Measurements from ENCODE around the gene SLC37A4.

Gene SLC37A4

GRCh38 chr11:119030329-119031047 is at the start of gene SLC37A4:
Gene SLC37A4, minus strand, starts transcription at chr11:119030877.
- TF ChIP-seq, protein P1, sequence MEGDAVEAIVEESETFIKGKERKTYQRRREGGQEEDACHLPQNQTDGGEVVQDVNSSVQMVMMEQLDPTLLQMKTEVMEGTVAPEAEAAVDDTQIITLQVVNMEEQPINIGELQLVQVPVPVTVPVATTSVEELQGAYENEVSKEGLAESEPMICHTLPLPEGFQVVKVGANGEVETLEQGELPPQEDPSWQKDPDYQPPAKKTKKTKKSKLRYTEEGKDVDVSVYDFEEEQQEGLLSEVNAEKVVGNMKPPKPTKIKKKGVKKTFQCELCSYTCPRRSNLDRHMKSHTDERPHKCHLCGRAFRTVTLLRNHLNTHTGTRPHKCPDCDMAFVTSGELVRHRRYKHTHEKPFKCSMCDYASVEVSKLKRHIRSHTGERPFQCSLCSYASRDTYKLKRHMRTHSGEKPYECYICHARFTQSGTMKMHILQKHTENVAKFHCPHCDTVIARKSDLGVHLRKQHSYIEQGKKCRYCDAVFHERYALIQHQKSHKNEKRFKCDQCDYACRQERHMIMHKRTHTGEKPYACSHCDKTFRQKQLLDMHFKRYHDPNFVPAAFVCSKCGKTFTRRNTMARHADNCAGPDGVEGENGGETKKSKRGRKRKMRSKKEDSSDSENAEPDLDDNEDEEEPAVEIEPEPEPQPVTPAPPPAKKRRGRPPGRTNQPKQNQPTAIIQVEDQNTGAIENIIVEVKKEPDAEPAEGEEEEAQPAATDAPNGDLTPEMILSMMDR (conservative IDR thresholded peaks at IDR 0.05; ENCODE audit: low read depth, low read length): no peak
- H3K4me3 ChIP-seq (ENCODE audit: low read length): peak within 1 kb of the TSS; percentile 85
- peak; percentile 95 for DNase-seq (ENCODE audit: low read depth)

- TF ChIP-seq, protein P1 (conservative IDR thresholded peaks at IDR 0.05; ENCODE audit: low read depth, low read length): no peak
- H3K4me3 ChIP-seq (ENCODE audit: low read length): no peak overlapping the region
- DNase-seq (ENCODE audit: low read depth): no peak
Observed at GRCh38 chr11:119078675-119079420, 48.2 kb upstream of the SLC37A4 start.

DNA sequence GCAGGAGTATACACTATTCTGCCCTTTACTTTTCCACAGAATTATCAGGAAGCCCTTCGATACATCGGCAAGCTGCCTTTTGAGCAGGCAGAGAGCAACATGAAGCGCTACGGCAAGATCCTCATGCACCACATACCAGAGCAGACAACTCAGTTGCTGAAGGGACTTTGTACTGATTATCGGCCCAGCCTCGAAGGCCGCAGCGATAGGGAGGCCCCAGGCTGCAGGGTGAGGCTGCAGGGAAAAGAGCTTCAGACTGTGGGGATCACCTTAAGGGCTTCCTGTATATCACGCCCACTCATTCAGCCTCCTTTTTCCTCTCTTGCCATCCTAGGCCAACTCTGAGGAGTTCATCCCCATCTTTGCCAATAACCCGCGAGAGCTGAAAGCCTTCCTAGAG is 47.2 kb upstream of the SLC37A4 start:
- no peak overlapping the region for H3K4me3 ChIP-seq (ENCODE audit: low read length)
- DNase-seq (ENCODE audit: low read depth): no peak
- TF ChIP-seq, protein P1 (conservative IDR thresholded peaks at IDR 0.05; ENCODE audit: low read depth, low read length): no peak

- H3K4me3 ChIP-seq (ENCODE audit: low read length): peak within 1 kb of the TSS; percentile 99
- peak; percentile 81 for DNase-seq (ENCODE audit: low read depth)
- TF ChIP-seq, protein P1 (conservative IDR thresholded peaks at IDR 0.05; ENCODE audit: low read depth, low read length): no peak
Observed at GRCh38 chr11:119067371-119068222, 36.9 kb upstream of the SLC37A4 start, which contains the start of gene VPS11. Gene VPS11, plus strand, starts transcription at chr11:119067818. Its CDS starts 6 bp downstream, at chr11:119067824.

DNA sequence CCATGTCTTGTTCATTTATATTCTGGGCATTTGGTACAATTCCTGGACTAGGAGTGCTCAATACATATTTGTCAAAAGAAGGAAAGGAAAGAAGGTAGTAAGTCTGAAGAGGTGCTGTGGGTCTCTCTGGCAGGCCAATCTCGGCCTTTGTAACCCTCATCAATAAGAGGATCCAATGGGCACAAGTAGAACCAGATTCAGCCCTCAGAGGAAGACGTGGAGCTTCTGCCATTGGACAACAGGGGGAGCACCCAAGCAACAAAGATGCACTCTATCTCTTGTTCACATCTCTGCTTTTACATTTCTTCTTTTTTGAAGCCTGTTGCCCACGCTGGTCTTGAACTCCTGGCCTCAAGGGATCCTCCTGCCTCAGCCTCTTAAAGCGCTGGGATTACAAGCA is 34.7 kb upstream of the SLC37A4 start:
- TF ChIP-seq, protein P1 (conservative IDR thresholded peaks at IDR 0.05; ENCODE audit: low read depth, low read length): peak; percentile 49
- H3K4me3 ChIP-seq (ENCODE audit: low read length): no peak overlapping the region
- DNase-seq (ENCODE audit: low read depth): no peak

GRCh38 chr11:119062779-119063178 is 32.1 kb upstream of the SLC37A4 start:
- TF ChIP-seq, protein P1 (conservative IDR thresholded peaks at IDR 0.05; ENCODE audit: low read depth, low read length): no peak
- no peak for DNase-seq (ENCODE audit: low read depth)
- no peak overlapping the region for H3K4me3 ChIP-seq (ENCODE audit: low read length)
